Activated effector memory CD4-positive, alpha-beta T cell treated with Interleukin-2 at 50 U/mL for 16 hours (primary cell): Measurements from ENCODE around the gene SLC25A36.
"Not testable (repeated sequence)": the region's sequence is repeated elsewhere in the genome, so short reads cannot be mapped to it uniquely, and the experiment has no call there.

Source experiments
- DNase-seq: peaks from one replicate; pipeline ENCODE4 v3.0.0-alpha.2; 2020

SLC25A36 gene

GRCh38 chr3:140933109-140933508 lies 8.5 kb upstream of the SLC25A36 start:
- DNase-seq, result no peak

- DNase-seq, result no peak
Measured at GRCh38 chr3:140933552-140933951, 8.1 kb upstream of the SLC25A36 start.

- DNase-seq, result not testable (repeated sequence)
Measured at GRCh38 chr3:140939305-140939704, 2.3 kb upstream of the SLC25A36 start.

- no peak for DNase-seq
Measured at GRCh38 chr3:140941090-140941433, 574 bp upstream of the SLC25A36 start.

GRCh38 chr3:140942221-140943104 lies 827 bp downstream of the SLC25A36 start:
- peak; percentile 18 for DNase-seq

- DNase-seq, result no peak
Measured at GRCh38 chr3:140943781-140944552, 2.3 kb downstream of the SLC25A36 start.

GRCh38 chr3:140948460-140949249 lies 7.0 kb downstream of the SLC25A36 start:
- no peak for DNase-seq

- DNase-seq, result no peak
Measured at GRCh38 chr3:140950144-140950543, 8.5 kb downstream of the SLC25A36 start.

GRCh38 chr3:140950863-140951262 lies 9.2 kb downstream of the SLC25A36 start:
- no peak for DNase-seq

GRCh38 chr3:140951750-140952149 lies 10.1 kb downstream of the SLC25A36 start:
- not testable (repeated sequence) for DNase-seq

- DNase-seq, result no peak
Measured at GRCh38 chr3:140953028-140953960, 11.7 kb downstream of the SLC25A36 start.

- no peak for DNase-seq
Measured at GRCh38 chr3:140954576-140954975, 12.9 kb downstream of the SLC25A36 start.

- DNase-seq, result no peak
Measured at GRCh38 chr3:140955645-140956044, 14.0 kb downstream of the SLC25A36 start.

- no peak for DNase-seq
Measured at GRCh38 chr3:140956058-140956835, 14.6 kb downstream of the SLC25A36 start.

GRCh38 chr3:140972833-140973232 lies 31.2 kb downstream of the SLC25A36 start:
- DNase-seq, result no peak

GRCh38 chr3:140974900-140975299 lies 33.3 kb downstream of the SLC25A36 start:
- DNase-seq, result no peak

- no peak for DNase-seq
Measured at GRCh38 chr3:140980663-140981062, 39.0 kb downstream of the SLC25A36 start.

GRCh38 chr3:140987792-140988191 lies 46.2 kb downstream of the SLC25A36 start:
- not testable (repeated sequence) for DNase-seq

- no peak for DNase-seq
Measured at GRCh38 chr3:140994316-140994715, 52.7 kb downstream of the SLC25A36 start.

GRCh38 chr3:140994861-140995260 lies 53.2 kb downstream of the SLC25A36 start:
- DNase-seq, result not testable (repeated sequence)

GRCh38 chr3:140995881-140996280 lies 54.2 kb downstream of the SLC25A36 start:
- no peak for DNase-seq
